ENCODE data around the gene MEI1.

Gene MEI1

DNA sequence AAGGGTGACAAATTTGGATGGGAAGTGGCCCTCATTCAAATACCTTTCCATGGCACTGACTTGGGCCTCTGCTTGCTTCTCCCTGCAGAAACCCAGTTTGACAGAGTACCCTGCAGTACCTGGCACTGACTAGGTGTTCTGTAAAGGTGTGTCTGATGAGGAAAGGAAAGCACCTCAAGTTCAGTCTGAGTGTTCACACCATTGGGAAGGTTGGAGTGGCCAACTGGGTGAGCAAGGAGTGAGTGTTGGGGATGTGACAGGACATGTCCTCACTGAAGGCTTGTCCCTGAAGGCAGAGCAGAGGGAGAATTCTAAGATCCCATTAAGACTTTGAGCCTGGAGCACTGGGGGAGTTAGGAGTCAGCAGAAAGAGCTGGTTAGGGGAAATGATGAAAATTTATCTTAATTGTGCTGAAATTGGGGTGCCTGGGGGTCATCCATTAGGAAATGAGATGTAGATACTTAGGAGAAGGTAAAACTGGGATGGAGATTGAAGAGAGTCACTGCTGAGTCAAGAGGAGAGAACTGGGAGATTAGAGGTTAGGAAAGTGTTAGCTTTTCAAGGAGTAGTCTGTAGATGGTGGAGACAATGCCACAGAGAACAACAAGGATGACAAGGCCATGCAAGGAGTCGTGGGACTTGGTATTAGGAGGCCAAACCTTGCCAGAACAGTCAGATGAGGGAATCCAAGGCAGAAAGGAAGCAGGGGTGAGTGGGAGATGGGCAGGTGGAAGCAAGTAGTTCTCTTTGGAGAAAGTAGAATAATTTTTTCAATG lies 139.7 kb downstream of the MEI1 start:
- TF ChIP-seq, protein P1, sequence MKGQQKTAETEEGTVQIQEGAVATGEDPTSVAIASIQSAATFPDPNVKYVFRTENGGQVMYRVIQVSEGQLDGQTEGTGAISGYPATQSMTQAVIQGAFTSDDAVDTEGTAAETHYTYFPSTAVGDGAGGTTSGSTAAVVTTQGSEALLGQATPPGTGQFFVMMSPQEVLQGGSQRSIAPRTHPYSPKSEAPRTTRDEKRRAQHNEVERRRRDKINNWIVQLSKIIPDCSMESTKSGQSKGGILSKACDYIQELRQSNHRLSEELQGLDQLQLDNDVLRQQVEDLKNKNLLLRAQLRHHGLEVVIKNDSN (IDR thresholded peaks at IDR 0.05): no peak
- TF ChIP-seq CEBPB (IDR thresholded peaks at IDR 0.05): no peak

DNA sequence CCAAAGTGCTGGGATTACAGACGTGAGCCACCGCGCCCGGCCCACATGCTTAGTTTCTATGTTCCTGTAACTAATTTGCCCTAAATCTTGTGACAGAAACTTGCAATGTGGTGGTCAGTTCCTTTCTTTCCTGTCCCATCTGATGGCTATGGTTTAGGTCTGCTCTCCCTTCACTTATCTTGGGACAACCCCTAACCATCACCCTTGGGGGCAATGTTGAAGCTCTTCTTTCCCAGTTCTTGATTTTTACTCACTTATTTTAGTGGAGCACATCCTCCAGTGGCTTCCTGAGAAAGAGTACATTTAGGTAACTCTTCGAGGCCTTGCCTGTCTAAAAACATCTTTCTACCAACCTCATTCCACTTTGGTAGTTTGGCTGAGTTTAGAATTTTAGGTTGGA lies 140.9 kb downstream of the MEI1 start:
- TF ChIP-seq TAF1 (IDR thresholded peaks at IDR 0.05; ENCODE audit: low read depth) (no peak), RAD21 (IDR thresholded peaks at IDR 0.05; ENCODE audit: low read depth) (no peak), YY1 (IDR thresholded peaks at IDR 0.05; ENCODE audit: low read depth) (no peak), CREB1 (IDR thresholded peaks at IDR 0.05; ENCODE audit: low read depth) (no peak), EP300 (IDR thresholded peaks at IDR 0.05; ENCODE audit: borderline replicate concordance) (no peak), TCF12 (IDR thresholded peaks at IDR 0.05; ENCODE audit: low read depth) (no peak), NFIC (IDR thresholded peaks at IDR 0.05) (no peak), TEAD4 (IDR thresholded peaks at IDR 0.05) (no peak), ZBTB7A (IDR thresholded peaks at IDR 0.05; ENCODE audit: low read depth) (no peak), FOXM1 (IDR thresholded peaks at IDR 0.05; ENCODE audit: borderline replicate concordance, low read depth) (no peak), CEBPB (IDR thresholded peaks at IDR 0.05) (no peak), EGR1 (IDR thresholded peaks at IDR 0.05) (no peak)
- TF ChIP-seq, protein P2, sequence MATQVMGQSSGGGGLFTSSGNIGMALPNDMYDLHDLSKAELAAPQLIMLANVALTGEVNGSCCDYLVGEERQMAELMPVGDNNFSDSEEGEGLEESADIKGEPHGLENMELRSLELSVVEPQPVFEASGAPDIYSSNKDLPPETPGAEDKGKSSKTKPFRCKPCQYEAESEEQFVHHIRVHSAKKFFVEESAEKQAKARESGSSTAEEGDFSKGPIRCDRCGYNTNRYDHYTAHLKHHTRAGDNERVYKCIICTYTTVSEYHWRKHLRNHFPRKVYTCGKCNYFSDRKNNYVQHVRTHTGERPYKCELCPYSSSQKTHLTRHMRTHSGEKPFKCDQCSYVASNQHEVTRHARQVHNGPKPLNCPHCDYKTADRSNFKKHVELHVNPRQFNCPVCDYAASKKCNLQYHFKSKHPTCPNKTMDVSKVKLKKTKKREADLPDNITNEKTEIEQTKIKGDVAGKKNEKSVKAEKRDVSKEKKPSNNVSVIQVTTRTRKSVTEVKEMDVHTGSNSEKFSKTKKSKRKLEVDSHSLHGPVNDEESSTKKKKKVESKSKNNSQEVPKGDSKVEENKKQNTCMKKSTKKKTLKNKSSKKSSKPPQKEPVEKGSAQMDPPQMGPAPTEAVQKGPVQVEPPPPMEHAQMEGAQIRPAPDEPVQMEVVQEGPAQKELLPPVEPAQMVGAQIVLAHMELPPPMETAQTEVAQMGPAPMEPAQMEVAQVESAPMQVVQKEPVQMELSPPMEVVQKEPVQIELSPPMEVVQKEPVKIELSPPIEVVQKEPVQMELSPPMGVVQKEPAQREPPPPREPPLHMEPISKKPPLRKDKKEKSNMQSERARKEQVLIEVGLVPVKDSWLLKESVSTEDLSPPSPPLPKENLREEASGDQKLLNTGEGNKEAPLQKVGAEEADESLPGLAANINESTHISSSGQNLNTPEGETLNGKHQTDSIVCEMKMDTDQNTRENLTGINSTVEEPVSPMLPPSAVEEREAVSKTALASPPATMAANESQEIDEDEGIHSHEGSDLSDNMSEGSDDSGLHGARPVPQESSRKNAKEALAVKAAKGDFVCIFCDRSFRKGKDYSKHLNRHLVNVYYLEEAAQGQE (IDR thresholded peaks at IDR 0.05; ENCODE audit: low read depth): no peak
- TF ChIP-seq, protein P1 (IDR thresholded peaks at IDR 0.05): no peak
- TF ChIP-seq, protein P3, sequence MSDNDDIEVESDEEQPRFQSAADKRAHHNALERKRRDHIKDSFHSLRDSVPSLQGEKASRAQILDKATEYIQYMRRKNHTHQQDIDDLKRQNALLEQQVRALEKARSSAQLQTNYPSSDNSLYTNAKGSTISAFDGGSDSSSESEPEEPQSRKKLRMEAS (IDR thresholded peaks at IDR 0.05): no peak

DNA sequence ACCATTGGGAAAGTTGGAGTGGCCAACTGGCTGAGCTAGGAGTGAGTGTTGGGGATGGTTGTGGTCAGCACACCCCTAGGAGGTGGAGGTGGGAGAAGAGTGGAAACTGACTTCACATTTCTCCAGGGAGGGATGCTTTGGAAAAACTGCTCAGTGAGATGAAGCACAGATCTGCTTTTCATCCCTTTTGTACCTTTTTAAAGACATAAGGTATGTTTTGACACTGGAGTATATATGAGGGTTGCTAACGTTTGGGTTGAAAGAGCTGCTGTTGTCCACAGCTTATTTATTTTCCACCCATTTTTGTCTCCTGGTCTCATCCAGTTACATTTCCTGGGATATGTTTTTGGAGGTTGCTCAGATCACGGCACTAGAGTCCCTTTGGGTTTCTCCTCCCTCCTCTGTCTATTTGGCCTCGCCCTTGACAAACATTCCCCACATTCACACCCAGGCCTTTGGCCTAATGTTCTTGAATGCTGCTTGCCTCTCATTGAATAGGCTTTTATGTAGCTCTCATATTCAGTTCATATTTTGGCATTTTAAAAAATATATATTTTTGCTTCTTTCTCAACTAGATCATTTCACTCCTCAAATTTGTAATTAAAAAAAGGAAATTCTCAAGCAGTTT lies 141.9 kb downstream of the MEI1 start:
- TF ChIP-seq, protein P1 (IDR thresholded peaks at IDR 0.05): no peak
- TF ChIP-seq EP300 (IDR thresholded peaks at IDR 0.05; ENCODE audit: borderline replicate concordance) (no peak), CEBPB (IDR thresholded peaks at IDR 0.05) (no peak), ZBTB7A (IDR thresholded peaks at IDR 0.05; ENCODE audit: low read depth) (no peak), TAF1 (IDR thresholded peaks at IDR 0.05; ENCODE audit: low read depth) (no peak), TEAD4 (IDR thresholded peaks at IDR 0.05) (no peak), YY1 (IDR thresholded peaks at IDR 0.05; ENCODE audit: low read depth) (no peak), RAD21 (IDR thresholded peaks at IDR 0.05; ENCODE audit: low read depth) (no peak), CREB1 (IDR thresholded peaks at IDR 0.05; ENCODE audit: low read depth) (no peak), FOXM1 (IDR thresholded peaks at IDR 0.05; ENCODE audit: borderline replicate concordance, low read depth) (no peak), NFIC (IDR thresholded peaks at IDR 0.05) (no peak), EGR1 (IDR thresholded peaks at IDR 0.05) (no peak), TCF12 (IDR thresholded peaks at IDR 0.05; ENCODE audit: low read depth) (no peak)
- TF ChIP-seq, protein P2 (IDR thresholded peaks at IDR 0.05; ENCODE audit: low read depth): no peak
- TF ChIP-seq, protein P3 (IDR thresholded peaks at IDR 0.05): no peak

DNA sequence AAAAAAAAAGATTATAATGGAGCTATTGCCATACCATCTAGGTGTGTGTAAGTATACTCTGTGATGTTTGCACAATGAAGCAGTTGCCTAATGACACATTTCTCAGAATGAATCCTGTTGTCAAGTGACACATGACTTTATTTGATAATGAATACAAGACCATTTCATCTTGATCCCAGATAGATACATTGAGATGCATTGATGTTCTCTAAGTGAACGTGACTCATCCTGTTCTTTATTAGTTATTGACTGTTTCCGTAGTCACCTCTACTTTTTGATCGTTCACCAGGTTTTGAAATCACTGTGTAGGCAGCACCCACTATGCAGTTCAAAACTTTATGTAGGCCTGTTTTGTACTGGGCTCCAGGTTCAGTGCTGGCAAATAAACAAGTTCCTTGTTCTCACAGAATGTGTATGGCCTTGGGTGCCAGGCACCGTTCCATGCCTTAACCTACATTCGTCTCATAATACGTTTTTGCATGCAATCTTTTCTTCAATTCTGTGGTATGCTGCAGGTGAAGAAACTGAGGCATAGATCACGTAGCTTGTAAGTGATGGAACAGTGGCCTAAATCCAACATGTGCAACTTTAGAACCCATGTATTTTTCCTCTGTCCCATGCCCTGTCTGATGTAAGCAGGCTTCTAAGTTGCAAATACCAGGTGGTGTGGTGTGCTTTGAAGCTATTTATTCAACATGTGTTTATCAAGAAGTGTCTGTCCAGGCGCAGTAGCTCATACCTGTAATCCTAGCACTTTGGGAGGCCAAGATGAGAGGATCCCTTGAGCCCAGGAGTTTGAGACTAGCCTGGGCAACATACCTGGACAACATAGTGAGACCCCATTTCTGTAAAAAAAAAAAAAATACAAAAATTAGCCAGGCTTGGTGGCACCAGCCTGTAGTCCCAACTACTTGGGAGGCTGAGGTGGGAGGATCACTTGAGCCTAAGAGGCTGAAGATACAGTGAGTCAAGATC lies 144.0 kb downstream of the MEI1 start:
- TF ChIP-seq, protein P3 (IDR thresholded peaks at IDR 0.05): no peak
- TF ChIP-seq TEAD4 (IDR thresholded peaks at IDR 0.05) (no peak), YY1 (IDR thresholded peaks at IDR 0.05; ENCODE audit: low read depth) (no peak), EGR1 (IDR thresholded peaks at IDR 0.05) (no peak), NFIC (IDR thresholded peaks at IDR 0.05) (no peak), EP300 (IDR thresholded peaks at IDR 0.05; ENCODE audit: borderline replicate concordance) (no peak), TAF1 (IDR thresholded peaks at IDR 0.05; ENCODE audit: low read depth) (no peak), CEBPB (IDR thresholded peaks at IDR 0.05) (no peak), ZBTB7A (IDR thresholded peaks at IDR 0.05; ENCODE audit: low read depth) (no peak), FOXM1 (IDR thresholded peaks at IDR 0.05; ENCODE audit: borderline replicate concordance, low read depth) (no peak), RAD21 (IDR thresholded peaks at IDR 0.05; ENCODE audit: low read depth) (no peak), CREB1 (IDR thresholded peaks at IDR 0.05; ENCODE audit: low read depth) (no peak), TCF12 (IDR thresholded peaks at IDR 0.05; ENCODE audit: low read depth) (no peak)
- TF ChIP-seq, protein P1 (IDR thresholded peaks at IDR 0.05): no peak
- TF ChIP-seq, protein P2 (IDR thresholded peaks at IDR 0.05; ENCODE audit: low read depth): no peak

All from Ishikawa (cell line).